ENCODE measurements around the gene ALK.

GRCh38 chr2:29405266-29405665, 516.1 kb downstream of the ALK start:
- no peak for TF ChIP-seq EZH2 (IDR thresholded peaks at IDR 0.05; ENCODE audit: low read length, missing control alignments)
- TF ChIP-seq, protein P1, sequence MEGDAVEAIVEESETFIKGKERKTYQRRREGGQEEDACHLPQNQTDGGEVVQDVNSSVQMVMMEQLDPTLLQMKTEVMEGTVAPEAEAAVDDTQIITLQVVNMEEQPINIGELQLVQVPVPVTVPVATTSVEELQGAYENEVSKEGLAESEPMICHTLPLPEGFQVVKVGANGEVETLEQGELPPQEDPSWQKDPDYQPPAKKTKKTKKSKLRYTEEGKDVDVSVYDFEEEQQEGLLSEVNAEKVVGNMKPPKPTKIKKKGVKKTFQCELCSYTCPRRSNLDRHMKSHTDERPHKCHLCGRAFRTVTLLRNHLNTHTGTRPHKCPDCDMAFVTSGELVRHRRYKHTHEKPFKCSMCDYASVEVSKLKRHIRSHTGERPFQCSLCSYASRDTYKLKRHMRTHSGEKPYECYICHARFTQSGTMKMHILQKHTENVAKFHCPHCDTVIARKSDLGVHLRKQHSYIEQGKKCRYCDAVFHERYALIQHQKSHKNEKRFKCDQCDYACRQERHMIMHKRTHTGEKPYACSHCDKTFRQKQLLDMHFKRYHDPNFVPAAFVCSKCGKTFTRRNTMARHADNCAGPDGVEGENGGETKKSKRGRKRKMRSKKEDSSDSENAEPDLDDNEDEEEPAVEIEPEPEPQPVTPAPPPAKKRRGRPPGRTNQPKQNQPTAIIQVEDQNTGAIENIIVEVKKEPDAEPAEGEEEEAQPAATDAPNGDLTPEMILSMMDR (conservative IDR thresholded peaks at IDR 0.05 in 1 of 2, IDR thresholded peaks at IDR 0.05 in 1 of 2; ENCODE audit: low read depth in 1 of 2, low read length in 2 of 2), result no peak
